Measurements from ENCODE around the gene RABGEF1. TPM values are rescaled to one million over a fixed set of nuclear protein-coding genes. Genes with fewer than 3 reads are reported as not detected.

Gene RABGEF1
- total and polyA plus RNA-seq, 2 of the 8 experiments (the other 6 are each of a cell fraction or from before 2014, with no cell fraction given), result 10.2 to 18.0 TPM

GRCh38 chr7:66731986-66732385, 8.5 kb upstream of the RABGEF1 start:
- 90% methylated on average over 10 of the region's 11 CpGs; no CpG with 5 or more reads in 1 of the 2 experiments for WGBS, 2 experiments (ENCODE audit: extremely low coverage in 1 of 2, insufficient coverage in 1 of 2, insufficient read length in 1 of 2, insufficient replicate concordance in 2 of 2, low coverage in 1 of 2, low lambda C conversion rate in 2 of 2, missing lambda C conversion rate in 1 of 2)
- no peak overlapping the region for H3K56ac ChIP-seq (replicated peaks; ENCODE audit: insufficient read length, low read depth, low read length)
- no peak overlapping the region for H2BK15ac ChIP-seq (ENCODE audit: low read length)
- 0 out of 8 replicates have a peak, but pooled peaks cover 0 to 4% (median 0%) of the 10 kb centered on the region in 4 experiments for H3K36me3 ChIP-seq (ENCODE audit: control insufficient read depth in 2 of 4, insufficient read depth in 4 of 4, low read length in 3 of 4)
- ChIA-PET CTCF (ENCODE audit: partially characterized antibody) (no interaction called here), POLR2A (ENCODE audit: partially characterized antibody) (interaction anchor here (0.6 to 1.7 kb wide), 3 partner anchors 10 to 85 kb away, joined by 3 to 10 read pairs (median 3); partner anchors contain the start of gene RABGEF1)
- H3K27me3 ChIP-seq (replicated peaks in 1 of 4; ENCODE audit: control insufficient read depth in 3 of 4, extremely low read depth in 1 of 4, insufficient read depth in 3 of 4, low read length in 3 of 4), result no peaks in the 10 kb centered on the region
- no peak overlapping the region for H3K4ac ChIP-seq (replicated peaks; ENCODE audit: insufficient read length, low read depth, low read length)
- H3K4me2 ChIP-seq (ENCODE audit: insufficient read depth in 1 of 2, low read depth in 2 of 2, low read length in 2 of 2), result no peak overlapping the region
- H3K27ac ChIP-seq (ENCODE audit: low read depth, low read length), result no peak overlapping the region
- no peak overlapping the region for H2BK20ac ChIP-seq (ENCODE audit: low read length)
- no peaks in the 10 kb centered on the region for H3K79me2 ChIP-seq (ENCODE audit: control insufficient read depth in 1 of 2, insufficient read depth in 2 of 2, low read length in 2 of 2)
- no peak overlapping the region for H3K9ac ChIP-seq (replicated peaks in 1 of 4; ENCODE audit: extremely low read depth in 1 of 4, low read depth in 3 of 4, low read length in 3 of 4)
- H3K4me3 ChIP-seq (ENCODE audit: extremely low read depth in 1 of 4, insufficient read depth in 2 of 4, low read depth in 3 of 4, low read length in 4 of 4), result no peak overlapping the region
- H2AK5ac ChIP-seq (ENCODE audit: low read depth, low read length), result no peak overlapping the region
- H3K18ac ChIP-seq (ENCODE audit: extremely low read depth, low read length), result no peak overlapping the region
- no peak overlapping the region for H4K91ac ChIP-seq (replicated peaks; ENCODE audit: insufficient read length, low read length)
- H2AFZ ChIP-seq (ENCODE audit: low read length), result no peak overlapping the region
- no peak overlapping the region for H3K23ac ChIP-seq (ENCODE audit: insufficient read length)
- peak overlapping the region; percentile 57; the same call in 1 of the 2 replicates for H4K8ac ChIP-seq (ENCODE audit: extremely low read depth, insufficient read depth, low read length)
- no peak overlapping the region for H2BK5ac ChIP-seq (ENCODE audit: low read depth, low read length)
- H4K20me1 ChIP-seq (replicated peaks in 1 of 2; ENCODE audit: control insufficient read depth in 1 of 2, insufficient read depth in 2 of 2, low read length in 2 of 2), result peaks cover 0 to 3% of the 10 kb centered on the region in 2 experiments
- peaks cover 8% of the 10 kb centered on the region; the same call in 1 of the 2 replicates for H3K23me2 ChIP-seq (ENCODE audit: low read depth, low read length)
- H2BK120ac ChIP-seq (replicated peaks; ENCODE audit: low read depth, low read length), result no peak overlapping the region
- H3K14ac ChIP-seq (ENCODE audit: insufficient read length), result no peak overlapping the region
- DNase-seq (ENCODE audit: low read depth in 1 of 2, low spot score in 2 of 2) (no peak), FAIRE-seq (no peak)
- no peaks in the 10 kb centered on the region for H3K79me1 ChIP-seq (ENCODE audit: low read depth, low read length)
- no peak overlapping the region for H2BK12ac ChIP-seq (ENCODE audit: low read depth, low read length)
- H3K9me3 ChIP-seq (ENCODE audit: insufficient read depth in 2 of 2, low read depth in 1 of 2, low read length in 1 of 2), result peaks cover 0 to 7% of the 10 kb centered on the region in 2 experiments; a peak in 2 of 4 replicates
- H4K5ac ChIP-seq (ENCODE audit: insufficient read length, low read depth, low read length), result no peak overlapping the region
- no peaks in the 10 kb centered on the region for H3K4me1 ChIP-seq (replicated peaks in 1 of 4; ENCODE audit: control insufficient read depth in 3 of 4, insufficient read depth in 4 of 4, low read length in 3 of 4)
- TF ChIP-seq ASH2L (IDR thresholded peaks at IDR 0.05; ENCODE audit: low read length), result no peak
- no peak for TF ChIP-seq TAF1 (IDR thresholded peaks at IDR 0.05; ENCODE audit: low read depth, low read length)
